Right kidney (tissue), 1 donor: ENCODE measurements around the gene APBA2.

Experiments used
- DNase-seq: peaks from one replicate; pipeline ENCODE4 v3.0.0-alpha.2; 2016

Gene APBA2

DNA sequence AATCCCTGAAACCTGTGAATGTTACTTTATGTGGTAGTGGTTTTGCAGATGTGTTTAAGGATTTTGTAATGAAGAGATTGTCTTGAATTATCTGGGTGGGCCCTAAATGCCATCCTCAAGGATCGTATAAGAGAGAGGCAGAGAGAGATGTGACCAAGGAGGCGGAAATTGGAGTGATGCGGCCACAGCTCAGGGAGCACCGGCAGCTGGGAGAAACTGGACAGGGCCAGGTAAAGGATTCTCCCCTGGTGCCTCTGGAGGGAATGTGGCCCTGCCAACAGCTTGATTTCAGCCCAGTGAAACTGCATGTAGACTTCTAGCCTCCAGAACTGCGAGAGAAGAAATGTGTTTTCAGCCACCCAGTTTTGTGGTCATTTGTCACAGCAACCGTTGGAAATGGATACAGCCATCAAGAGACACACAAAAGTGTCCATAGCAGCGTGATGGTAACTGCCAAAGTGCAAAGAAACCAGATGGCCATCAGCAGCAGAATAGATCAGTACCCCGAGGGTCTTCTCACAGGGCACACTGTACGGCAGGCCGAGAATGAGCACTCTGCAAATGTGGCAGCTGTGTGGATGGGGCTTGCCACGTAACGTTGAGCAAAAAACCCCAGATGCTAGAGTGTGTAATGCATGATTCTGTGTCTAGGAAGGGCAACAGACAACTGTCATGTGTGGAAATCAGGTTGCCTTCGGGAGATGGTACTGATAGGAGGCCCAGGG lies 12.2 kb downstream of the APBA2 start:
- DNase-seq, result no peak

DNA sequence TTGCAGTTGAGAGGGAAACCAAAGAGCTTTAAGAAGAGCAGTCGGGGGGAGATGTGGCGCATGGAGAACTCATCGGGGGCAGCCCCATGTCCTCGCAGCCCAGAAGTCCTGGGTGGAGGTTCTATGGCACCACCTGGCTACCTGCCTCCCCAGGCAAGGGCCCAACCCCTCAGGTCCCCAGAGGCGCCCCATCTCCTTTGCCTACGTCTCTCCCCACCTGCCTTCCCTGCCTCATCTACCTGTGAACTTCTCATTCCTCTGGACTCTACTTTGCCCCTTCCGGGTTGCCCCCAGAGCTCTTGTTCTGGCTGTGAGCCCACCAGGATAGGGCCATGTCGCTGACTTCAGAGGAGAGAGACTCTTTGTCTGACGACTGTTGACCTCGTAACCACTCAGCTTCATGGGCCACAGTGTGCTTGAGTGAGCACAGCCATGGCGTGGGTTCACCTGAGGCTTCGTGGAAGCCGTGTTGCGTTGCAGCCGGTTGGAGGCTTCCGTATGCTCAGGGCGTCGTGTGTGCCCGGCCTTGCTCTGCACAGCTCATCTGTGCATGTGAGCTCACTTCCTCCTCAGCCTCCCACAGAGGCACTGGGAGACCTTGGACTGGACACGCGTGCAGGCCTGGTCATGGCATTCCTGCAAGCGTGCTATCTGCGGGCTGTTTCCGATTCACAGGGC lies 13.4 kb downstream of the APBA2 start:
- no peak for DNase-seq

DNA sequence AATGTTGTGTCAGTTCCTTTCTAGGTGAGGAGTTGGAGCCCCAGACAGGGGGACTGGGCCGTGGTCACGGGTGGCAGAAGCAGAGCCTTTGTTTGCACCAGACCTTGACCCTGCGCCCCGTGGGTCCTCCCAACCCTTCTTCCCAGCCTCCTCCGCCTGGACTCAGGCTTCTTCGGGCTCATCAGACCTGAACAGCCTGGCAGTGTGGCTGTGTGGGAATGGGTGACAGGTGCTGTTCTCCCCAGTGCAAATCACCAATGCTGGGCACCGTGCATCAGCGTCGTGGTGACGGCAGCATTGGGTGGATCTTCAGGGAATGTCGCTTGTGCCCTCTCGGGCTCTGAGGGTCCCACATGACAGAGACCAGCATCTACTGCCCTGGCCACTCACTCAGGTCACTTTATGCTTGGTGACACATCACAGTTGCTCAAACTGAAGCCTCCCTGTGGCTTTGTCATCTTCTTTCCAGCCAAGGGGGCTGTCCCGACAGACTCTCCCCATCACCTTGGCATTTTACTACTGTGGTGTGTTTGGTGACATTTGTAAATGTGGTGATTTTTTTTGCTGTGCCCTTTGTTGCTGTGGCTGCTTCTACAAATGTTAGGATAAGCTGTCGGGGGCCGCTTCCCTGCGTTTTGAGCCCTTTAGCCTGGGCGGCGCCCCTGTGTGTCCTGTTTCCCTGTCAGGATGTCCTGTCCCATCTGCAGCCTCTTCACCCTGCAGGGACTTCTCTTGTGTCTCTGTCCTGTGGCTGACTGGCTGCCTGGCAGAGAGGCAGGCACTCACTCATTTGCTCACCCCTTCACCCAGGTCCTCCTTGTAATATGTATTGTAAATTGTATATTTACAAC lies 14.5 kb downstream of the APBA2 start:
- no peak for DNase-seq

DNA sequence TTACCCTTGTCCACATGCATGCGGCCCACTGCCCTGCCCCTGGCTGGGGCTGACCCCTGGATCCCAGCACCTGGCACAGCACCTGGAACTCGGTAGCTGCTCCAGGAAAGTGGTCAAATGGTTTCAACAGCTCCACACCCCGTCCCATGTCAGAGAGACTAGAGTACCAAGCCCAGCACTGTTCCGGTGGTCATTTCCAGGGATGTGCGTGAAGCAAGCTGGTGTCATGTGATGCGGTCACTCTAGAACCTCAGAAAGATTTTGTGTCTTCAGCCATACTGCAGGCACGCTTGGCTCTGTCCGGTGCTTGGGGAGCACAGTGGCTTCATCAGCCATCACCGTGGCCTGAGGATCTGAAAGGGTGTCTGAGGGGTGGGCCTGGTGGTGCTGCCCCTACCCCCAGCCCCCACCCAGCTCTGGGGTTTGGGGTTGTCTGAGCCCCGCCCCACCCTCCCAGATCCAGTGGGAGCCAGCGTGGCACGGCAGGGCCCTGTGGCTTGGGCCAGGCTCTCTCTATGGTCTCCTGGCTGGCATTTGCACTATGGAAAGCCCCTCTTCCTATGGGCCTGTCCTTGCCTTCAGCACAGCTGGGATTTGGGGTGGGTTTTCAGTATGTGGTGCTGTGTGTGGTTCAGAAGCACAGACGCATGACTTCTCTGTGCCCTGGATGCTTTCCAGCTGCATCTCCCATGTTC lies 15.3 kb downstream of the APBA2 start:
- no peak for DNase-seq

DNA sequence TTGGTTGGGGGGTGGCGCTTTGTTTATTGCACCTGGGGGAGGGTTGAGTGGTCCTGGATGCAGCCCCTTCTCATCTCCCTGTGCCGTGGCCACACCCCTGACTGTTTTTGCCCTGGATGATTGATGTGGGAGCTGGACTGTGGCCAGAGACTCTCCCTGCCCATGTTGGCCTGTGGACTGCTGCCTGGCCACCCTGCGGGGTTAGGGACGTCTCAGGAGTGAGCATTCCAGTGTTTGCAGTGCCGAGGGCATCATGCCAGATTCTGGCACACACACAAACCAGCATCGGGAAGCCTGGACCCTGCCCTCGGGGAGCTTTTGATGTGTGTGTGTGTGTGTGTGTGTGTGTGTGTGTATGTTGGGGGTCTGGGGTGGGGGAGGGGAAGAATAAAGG lies 15.8 kb downstream of the APBA2 start:
- DNase-seq, result no peak

DNA sequence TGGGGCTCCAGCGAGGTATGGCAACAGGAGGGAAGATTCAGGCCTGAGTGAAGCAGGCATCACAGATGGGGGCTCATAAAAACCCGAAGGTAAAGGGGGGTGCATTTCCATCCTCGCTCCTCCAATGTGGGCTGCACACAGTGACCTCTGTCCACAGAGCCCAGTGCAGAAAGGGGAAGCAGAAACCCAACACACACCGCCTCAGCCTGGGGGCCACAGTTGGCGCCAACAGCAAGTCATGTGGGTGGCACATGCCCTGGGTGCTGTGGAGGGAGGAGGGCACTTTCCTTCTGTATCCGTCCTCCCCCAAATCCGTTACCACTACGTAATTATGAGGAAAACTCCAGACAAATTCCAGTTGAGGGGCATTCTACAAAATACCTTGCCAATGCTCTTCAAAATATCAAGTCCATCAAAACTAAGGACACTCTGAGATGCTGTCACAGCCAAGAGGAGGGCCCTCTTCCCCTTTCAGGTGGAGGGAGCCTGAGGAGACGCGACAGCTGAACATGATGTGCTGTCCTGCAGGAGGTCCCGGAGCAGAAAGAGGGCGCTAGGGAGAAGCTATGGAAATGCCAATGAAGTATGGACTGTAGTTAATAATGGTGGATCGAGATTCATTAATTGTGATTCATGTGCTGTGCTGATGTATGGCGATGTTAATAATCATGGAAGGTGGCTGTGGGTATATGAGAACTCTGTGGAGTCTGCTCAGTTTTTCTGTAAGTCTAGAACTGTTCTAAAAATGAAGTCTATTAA lies 16.4 kb downstream of the APBA2 start:
- DNase-seq, result no peak

DNA sequence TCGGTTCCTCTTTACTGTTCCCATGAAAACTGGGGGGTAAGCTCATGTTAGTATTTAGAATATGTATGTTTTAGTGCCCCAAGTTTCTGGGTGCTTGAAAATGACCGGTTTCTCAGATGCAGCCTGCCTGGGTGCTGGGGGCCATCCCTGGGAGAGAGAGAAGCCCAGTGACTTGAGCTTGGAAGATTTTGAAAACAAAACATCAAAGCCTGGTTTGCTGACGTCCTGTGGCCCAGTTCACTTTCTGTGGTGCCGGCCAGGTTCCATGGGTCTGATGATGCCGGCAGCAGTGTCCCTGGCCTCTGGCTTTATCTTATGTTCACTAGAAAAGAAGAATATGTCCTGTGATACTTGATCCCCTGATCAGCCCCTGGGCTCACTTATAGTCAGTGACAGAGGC lies 17.1 kb downstream of the APBA2 start:
- no peak for DNase-seq

DNA sequence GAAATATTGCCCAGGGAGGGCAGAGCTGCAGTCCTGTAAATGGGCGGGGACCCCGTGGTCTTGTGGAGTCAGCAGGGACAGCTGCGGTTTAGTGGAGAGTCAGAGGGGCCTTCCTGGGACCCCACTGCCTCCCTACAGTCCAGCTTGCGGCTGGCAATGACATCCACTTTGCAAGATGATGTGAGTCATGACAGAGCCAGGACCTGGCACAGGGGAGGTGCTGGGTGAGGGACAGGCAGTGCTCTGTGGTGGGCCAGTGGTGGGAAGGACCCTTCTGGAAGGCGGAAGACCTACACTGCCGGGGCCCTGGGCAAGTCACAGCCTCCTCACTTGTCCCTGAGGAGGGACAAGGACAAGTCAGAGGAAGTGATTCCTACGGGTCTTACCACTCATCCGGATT lies 17.8 kb downstream of the APBA2 start:
- no peak for DNase-seq

DNA sequence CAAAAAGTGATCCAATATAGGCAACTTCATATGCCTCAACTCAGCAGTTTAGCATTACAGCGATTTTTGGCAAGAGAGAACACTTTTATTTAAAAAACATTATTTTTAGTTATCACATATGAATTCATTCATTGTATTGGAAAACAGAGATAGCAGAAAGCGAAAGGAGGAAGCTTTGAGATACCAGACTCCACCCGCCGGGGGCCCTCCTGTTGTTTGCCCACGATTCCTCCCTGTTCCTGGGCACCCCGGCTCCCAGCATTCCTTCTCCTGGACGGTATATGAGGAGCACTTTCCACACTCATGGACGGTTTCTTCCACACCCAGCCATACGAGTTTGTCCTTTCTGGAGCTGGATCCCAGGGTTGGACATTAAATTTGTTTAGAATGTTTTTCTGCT lies 18.2 kb downstream of the APBA2 start:
- DNase-seq, result no peak

DNA sequence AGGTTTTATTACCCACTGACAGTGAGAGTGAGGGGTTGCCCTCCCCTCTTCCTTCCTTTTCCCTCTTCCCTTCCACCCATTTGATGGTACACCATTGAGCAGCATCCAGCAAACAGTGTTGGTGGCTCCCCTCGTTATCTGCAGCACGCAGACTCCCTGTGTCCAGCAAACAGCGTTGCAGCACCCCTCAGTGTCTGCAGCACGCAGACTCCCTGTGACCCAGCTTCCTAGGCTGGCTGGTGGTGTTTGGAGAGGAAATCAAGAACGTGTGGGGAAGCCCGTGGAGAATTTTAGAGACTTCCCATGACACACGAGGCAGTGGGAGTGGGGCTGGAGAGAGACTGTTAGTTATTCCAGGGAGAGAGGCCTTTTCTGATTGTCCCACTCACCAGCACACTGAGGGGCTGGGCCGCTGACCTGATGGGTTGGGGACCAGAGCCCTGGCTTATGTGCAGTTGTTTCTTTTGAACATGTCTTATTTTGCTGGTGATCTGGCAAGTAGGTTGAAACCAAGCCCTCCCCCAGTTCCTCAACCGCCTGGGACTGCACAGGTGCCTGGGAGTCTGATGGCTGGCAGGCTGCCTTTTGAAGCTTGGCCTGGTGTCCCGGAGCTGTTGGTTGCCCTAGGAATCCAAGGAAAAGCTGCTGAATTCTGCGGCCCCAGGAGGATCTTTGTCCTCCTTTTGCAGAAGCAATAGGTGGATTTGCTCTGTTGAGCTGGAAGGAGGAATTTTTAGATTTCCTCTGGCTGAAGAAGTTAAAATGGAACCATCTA lies 19.0 kb downstream of the APBA2 start:
- no peak for DNase-seq

DNA sequence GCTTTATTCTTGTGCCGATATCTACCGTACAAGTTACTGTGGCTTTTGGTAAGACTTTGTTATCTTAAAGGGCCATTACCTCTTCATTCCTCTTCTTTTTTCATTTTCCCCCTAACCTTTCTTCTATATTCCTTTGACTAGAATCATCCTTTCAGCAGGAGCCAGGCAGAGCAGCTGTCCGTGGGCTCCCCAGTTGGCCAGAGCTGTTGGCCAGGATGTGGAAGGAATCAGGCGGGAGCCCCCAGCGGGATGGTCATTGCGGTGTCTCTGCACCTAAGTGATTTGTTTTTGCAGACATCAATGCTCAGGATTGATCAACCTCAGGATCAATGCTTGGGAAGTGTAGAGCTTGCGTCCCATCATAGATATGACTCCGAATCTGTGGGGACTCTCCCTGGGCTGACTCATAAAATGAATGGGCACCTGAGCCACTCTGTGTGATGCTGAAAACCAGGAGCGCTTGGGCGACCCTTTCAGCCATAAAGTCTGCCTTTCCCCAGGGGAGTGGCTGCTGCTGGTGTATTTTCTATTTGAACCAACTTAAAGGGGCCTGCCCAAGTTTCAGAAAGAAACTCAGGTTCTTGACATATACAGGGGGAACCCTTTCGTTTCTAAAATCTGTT lies 21.7 kb downstream of the APBA2 start:
- no peak for DNase-seq

DNA sequence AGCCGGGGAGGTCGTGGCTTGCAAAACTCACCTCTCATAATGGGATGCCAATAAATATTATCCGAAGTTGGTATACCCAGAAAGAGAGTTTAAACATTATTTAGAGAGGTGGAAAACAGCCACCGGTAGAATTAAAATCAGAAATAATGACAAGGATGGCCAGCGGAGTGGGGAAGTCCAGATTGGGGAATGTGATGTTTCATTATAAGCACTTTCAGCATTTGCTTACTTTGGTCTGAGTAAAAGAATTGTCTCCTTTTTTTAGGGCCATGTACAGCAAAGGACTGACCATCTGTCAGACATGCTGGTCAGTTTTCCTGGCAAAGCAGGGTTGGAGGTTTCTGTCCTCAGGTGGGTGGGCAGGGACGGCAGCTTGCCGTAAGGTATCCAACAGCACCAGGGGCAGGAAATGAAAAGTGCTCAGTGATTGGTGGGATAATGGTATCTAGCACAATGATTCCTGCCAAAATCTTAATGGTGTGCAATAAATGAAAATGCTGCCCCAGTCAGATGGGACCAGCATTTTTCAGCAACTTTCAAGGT lies 24.3 kb downstream of the APBA2 start:
- DNase-seq, result no peak

DNA sequence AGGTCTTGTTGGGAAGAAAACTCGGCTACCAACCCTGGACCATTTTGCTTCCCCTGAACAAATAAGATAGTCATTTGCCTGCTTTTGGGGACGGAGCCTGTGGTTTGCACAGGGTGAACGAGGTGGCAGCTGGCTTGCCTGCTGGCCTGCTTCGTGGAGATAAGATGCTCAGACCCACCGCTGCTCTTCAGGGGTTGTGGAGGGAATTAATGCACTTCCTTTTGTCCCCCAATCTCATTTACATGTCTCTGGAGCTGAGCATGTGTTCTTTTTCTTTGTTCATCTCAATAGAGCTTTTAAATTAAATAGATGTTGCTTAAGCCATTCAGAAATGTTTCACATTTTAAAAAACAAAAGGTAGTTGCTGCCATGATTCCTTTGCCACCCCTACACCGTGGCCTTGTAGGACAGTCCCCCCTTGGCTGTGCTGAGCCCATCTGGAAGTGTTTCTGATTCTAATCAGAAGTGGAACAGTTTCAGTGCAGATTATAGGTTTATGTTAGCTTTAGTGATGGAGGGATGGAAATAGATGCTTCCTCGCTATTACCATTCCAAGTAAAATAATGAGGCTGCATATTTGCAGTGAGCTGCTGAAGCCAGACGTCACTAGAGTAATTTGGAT lies 25.6 kb downstream of the APBA2 start:
- no peak for DNase-seq

DNA sequence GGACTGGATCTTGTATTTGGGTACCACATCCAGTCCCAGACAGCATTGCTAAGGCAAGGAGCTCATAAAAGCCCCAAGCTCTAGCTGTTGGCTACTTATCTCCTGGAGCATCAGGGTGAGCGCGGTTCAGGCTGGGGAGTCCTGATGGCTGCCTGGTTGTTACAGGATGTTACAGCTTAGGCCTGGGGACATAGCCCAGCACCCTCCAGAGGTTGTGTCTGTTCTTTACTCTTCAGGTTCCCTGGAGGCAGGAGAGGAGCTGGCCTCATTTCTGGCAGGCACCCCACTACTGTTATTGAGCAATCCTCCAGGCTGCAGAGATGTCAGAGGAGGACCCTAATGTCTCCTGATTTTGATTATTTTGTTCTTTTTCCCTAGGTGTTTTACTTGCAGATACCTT lies 26.6 kb downstream of the APBA2 start:
- no peak for DNase-seq

DNA sequence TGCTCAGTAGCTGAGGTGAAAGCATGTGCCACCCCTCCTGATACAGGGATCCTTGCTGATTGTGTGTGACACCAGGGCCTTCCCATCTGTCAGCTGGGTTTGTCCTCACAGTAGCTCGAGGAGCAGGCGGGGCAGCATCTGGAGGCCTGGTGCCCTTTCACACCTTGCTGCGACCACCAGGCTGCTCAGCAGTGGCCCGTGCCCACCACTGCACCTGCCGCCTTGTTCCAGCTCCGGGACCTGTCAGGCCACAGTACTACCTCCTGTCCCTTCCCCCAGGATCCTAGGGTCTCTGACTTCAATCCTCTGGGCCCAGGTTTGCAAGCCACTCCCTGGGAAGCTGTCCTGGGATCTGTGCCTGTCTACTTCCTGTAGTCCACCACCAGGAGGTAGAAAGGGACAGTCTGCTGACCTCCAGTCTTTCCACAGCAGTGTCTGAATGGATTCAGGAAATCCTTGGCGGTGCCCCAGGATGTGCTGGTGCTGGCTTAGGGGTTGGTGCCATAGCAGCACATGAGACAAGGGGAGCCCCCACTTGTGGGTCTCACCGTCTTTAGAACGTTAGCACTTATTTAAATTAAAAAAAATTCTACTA lies 27.5 kb downstream of the APBA2 start:
- DNase-seq, result no peak

DNA sequence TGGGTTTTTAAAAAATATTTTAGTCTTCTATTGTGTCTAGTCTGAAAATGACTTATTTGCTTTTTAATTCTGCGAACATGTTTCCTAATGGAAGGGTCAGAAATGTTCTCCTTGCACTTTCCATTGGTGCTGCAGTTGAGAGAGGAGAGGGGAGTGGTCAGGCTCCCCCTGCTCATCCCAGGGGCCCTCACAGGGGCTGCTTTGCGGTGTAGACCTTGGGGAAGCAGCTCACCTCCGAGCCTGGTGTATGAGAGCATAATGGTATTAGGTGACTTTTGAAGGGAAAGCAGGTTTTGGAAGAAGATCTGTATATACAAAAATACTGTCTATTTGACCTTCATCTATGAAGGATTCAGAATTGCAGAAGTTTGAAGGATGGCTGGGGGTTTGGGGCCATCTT lies 28.3 kb downstream of the APBA2 start:
- DNase-seq, result no peak

DNA sequence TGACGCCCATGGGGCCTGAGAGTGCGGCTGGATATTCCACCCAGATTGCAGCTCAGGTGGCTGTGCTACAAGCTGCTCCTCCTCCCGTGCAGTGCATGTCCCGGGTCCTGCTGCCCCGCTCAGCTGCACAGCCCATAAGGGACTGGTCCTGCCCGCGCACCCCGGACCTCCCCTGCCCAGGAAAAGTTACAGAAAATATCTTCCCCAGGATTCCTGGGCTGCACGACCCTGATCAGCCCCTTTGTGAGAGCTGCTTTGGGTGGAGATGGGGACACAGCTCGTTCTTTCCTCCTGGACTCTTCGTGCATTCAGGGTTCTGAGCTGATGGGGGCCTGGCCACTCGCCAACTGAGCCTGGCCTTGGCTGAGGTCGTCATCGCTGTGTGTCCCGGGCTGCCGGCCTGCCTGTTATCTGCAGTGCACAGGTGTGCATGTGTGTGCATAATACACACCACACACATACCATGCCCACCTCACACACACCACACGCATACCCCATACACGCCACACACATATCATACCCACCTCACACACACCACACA lies 28.8 kb downstream of the APBA2 start:
- no peak for DNase-seq

DNA sequence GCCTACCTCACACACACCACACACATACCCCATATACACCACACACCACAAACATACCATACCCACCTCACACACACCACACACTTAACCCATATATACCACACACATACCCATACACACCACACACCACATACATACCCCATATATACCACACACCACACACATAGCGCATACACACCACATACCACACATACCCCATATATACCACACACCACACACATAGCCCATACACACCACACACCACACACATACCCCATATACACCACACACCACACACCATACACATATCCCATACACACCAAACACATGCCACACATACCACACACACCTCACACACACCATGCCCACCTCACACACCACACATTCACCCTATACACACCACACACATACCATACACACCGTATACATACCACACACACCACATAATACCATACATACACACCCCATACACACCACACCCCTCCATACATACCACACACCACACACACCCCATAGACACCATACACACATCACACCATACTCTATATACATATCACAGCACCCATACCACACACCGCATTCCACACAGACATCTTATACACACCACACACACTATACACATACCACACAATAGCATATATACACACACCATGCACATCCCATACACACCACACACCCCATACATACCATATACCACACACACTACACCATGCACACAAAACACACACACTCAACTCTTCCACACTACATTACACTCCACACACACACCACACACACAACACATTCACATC lies 29.5 kb downstream of the APBA2 start:
- DNase-seq, result no peak
